Measurements from ENCODE around the gene FAHD2B. TPM values are rescaled to one million over a fixed set of nuclear protein-coding genes. Genes with fewer than 3 reads are reported as not detected.
"Not testable (repeated sequence)": the region's sequence is repeated elsewhere in the genome, so short reads cannot be mapped to it uniquely, and the experiment has no call there.

FAHD2B gene
- total RNA-seq, 1 experiment from 2014 or later, result 34.5 TPM

DNA sequence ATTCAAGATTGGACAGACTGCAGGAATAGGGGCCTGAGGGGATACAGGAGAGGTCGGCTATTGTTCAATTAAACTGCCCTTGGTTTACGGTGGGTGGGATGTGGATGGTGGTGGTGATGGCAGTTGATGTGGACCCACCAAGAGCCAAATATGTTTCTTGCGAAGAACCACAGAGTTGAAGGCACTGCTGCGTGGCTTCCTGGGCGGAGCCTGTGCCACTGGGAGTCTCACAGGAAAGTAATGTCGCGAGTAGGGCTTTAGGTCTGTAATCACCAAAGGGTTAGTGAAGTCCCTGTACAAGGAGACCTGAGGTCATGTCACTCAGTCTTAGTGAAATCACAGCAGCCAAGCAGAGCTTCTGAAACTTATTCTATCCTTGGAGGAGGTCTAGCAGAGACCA, 46.2 kb downstream of the FAHD2B start:
- H3K9me3 ChIP-seq (ENCODE audit: control insufficient read depth, low read depth, low read length); H4K5ac ChIP-seq (ENCODE audit: insufficient read length, low read depth, low read length); H3K27me3 ChIP-seq (ENCODE audit: insufficient read depth, low read length); H2BK120ac ChIP-seq (ENCODE audit: low read depth, low read length, poor library complexity, severe bottlenecking); H3K23ac ChIP-seq (ENCODE audit: insufficient read length, low read depth, low read length); H3K4ac ChIP-seq (ENCODE audit: low read depth, low read length); H3K9me3 Mint-ChIP-seq; H4K20me1 ChIP-seq (ENCODE audit: control insufficient read depth, insufficient read depth, insufficient read length); H2AK5ac ChIP-seq (ENCODE audit: insufficient read length, low read length); H3K4me1 ChIP-seq (ENCODE audit: insufficient read depth, low read length); H3K56ac ChIP-seq (ENCODE audit: insufficient read length, low read depth, low read length); H2BK15ac ChIP-seq (ENCODE audit: low read depth, low read length); H4K8ac ChIP-seq (replicated peaks; ENCODE audit: insufficient read length, low read depth, low read length); H2AFZ ChIP-seq (ENCODE audit: low read length); H4K91ac ChIP-seq (ENCODE audit: insufficient read length, low read depth, low read length); H2BK5ac ChIP-seq (ENCODE audit: insufficient read length, low read length); H2BK12ac ChIP-seq (ENCODE audit: insufficient read length, low read depth, low read length); H3K18ac ChIP-seq (ENCODE audit: insufficient read length, low read depth, low read length); H3K27me3 Mint-ChIP-seq (ENCODE audit: low read depth); DNase-seq; H3K9ac ChIP-seq (ENCODE audit: extremely low read depth, insufficient read length, low read length); H3K14ac ChIP-seq (ENCODE audit: insufficient read depth, low read length); H3K36me3 Mint-ChIP-seq (ENCODE audit: insufficient read depth in 1 of 3, low read depth in 3 of 3); H3K27ac ChIP-seq (ENCODE audit: insufficient read length, low read depth, low read length); H3T11ph ChIP-seq (ENCODE audit: low read length); H3K79me1 ChIP-seq (ENCODE audit: insufficient read depth, low read depth, low read length, poor library complexity, severe bottlenecking); H3K4me2 ChIP-seq (ENCODE audit: insufficient read depth, insufficient read length, low read length); H3K4me3 Mint-ChIP-seq; H3K27ac Mint-ChIP-seq; H3K79me2 ChIP-seq (ENCODE audit: insufficient read depth, low read length); H2BK20ac ChIP-seq (ENCODE audit: low read depth, low read length, poor library complexity, severe bottlenecking); H3K23me2 ChIP-seq (ENCODE audit: insufficient read length, low read depth, low read length, poor library complexity, severe bottlenecking): not testable (repeated sequence)
- H3K4me1 Mint-ChIP-seq, result peaks cover 10 to 15% of the 10 kb centered on the region in 2 experiments
- WGBS (ENCODE audit: extremely low coverage, insufficient read length, low lambda C conversion rate), result no CpG with 5 or more reads among the region's 7 CpGs

DNA sequence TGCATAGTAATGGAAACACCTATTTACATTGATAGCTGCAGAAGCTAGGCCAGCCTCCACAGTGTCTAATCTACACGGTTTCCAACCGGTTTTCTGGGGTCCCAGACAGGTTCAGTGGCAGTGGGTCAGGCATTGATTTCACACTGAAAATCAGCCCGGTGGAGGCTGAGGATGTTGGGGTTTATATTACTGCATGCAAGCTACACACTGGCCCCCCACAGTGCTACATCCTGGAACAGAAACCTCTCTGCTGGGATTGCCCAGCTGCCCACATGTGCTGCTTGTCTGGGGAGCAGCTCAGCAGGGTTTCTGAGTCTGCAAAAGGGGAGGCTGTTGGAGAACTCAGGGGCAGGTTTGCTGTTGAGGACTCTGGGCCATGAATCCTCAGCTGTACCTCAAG, 48.0 kb downstream of the FAHD2B start:
- H3T11ph ChIP-seq (ENCODE audit: low read length); H2BK20ac ChIP-seq (ENCODE audit: low read depth, low read length, poor library complexity, severe bottlenecking); H3K18ac ChIP-seq (ENCODE audit: insufficient read length, low read depth, low read length); H3K9me3 Mint-ChIP-seq; H3K4me1 ChIP-seq (ENCODE audit: insufficient read depth, low read length); H3K79me1 ChIP-seq (ENCODE audit: insufficient read depth, low read depth, low read length, poor library complexity, severe bottlenecking); H2BK12ac ChIP-seq (ENCODE audit: insufficient read length, low read depth, low read length); H4K91ac ChIP-seq (ENCODE audit: insufficient read length, low read depth, low read length); H3K27me3 Mint-ChIP-seq (ENCODE audit: low read depth); H2AFZ ChIP-seq (ENCODE audit: low read length); H2BK15ac ChIP-seq (ENCODE audit: low read depth, low read length); H3K4ac ChIP-seq (ENCODE audit: low read depth, low read length); H3K4me3 Mint-ChIP-seq; H3K79me2 ChIP-seq (ENCODE audit: insufficient read depth, low read length); H2AK5ac ChIP-seq (ENCODE audit: insufficient read length, low read length); H3K9ac ChIP-seq (ENCODE audit: extremely low read depth, insufficient read length, low read length); H3K56ac ChIP-seq (ENCODE audit: insufficient read length, low read depth, low read length); H4K20me1 ChIP-seq (ENCODE audit: control insufficient read depth, insufficient read depth, insufficient read length); H4K8ac ChIP-seq (replicated peaks; ENCODE audit: insufficient read length, low read depth, low read length); H3K27ac ChIP-seq (ENCODE audit: insufficient read length, low read depth, low read length); DNase-seq; H3K27ac Mint-ChIP-seq; H3K27me3 ChIP-seq (ENCODE audit: insufficient read depth, low read length); H3K36me3 Mint-ChIP-seq (ENCODE audit: insufficient read depth in 1 of 3, low read depth in 3 of 3); H2BK120ac ChIP-seq (ENCODE audit: low read depth, low read length, poor library complexity, severe bottlenecking); H3K4me2 ChIP-seq (ENCODE audit: insufficient read depth, insufficient read length, low read length); H3K23ac ChIP-seq (ENCODE audit: insufficient read length, low read depth, low read length); H3K9me3 ChIP-seq (ENCODE audit: control insufficient read depth, low read depth, low read length); H2BK5ac ChIP-seq (ENCODE audit: insufficient read length, low read length); H3K14ac ChIP-seq (ENCODE audit: insufficient read depth, low read length); H4K5ac ChIP-seq (ENCODE audit: insufficient read length, low read depth, low read length); H3K23me2 ChIP-seq (ENCODE audit: insufficient read length, low read depth, low read length, poor library complexity, severe bottlenecking): not testable (repeated sequence)
- no CpG with 5 or more reads among the region's 3 CpGs for WGBS (ENCODE audit: extremely low coverage, insufficient read length, low lambda C conversion rate)
- peaks cover 10 to 15% of the 10 kb centered on the region in 2 experiments for H3K4me1 Mint-ChIP-seq
